HCT116 (cell line): Measurements from ENCODE around the gene TRIM9. TPM values are rescaled to one million over a fixed set of nuclear protein-coding genes. Genes with fewer than 3 reads are reported as not detected.
A peak's percentile ranks its signal among the peaks of the same experiment; 100 is the strongest.

Experiments used
- ATAC-seq: fragments of 200-7000 bp; cut with Tn5 transposase; 2 replicates; pipeline ENCODE4 v1.9.1; 2020; ENCODE audit warnings: mild to moderate bottlenecking, moderate library complexity
- Bru-seq: library from RNA; stranded (reverse); fragments of 400-500 nt; gene quantifications from one replicate; lab custom pipeline; 2021; lab: Mats Ljungman, UMichigan
- BruChase-seq, 2 experiments: library from RNA; stranded (reverse); fragments of 400-500 nt; gene quantifications; one replicate each; lab custom pipeline; 2021; lab: Mats Ljungman, UMichigan
- BruUV-seq: library from RNA; stranded (reverse); fragments of 400-500 nt; replicated peaks from 2 replicates; lab custom pipeline; 2021; lab: Mats Ljungman, UMichigan
- CTCF ChIA-PET: fragments of 300-600 bp; sonication (Branson Sonifier 250); formaldehyde crosslinking; loops from one replicate; lab custom pipeline; 2021; ENCODE audit warnings: antibody characterized with exemption; lab: Charles Lee
- POLR2A ChIA-PET: fragments of 300-600, 350-600 bp; sonication (Branson Sonifier 250); formaldehyde crosslinking; loops from one replicate; lab custom pipeline; 2021; ENCODE audit warnings: antibody characterized with exemption; lab: Charles Lee
- RAD21 ChIA-PET, 2 experiments: fragments of 300-600 bp; sonication (Branson Sonifier 250); formaldehyde crosslinking; loops; one replicate each; lab custom pipeline; 2023; ENCODE audit warnings: low total read pairs in 2 of 2; ENCODE audit not compliant: uncharacterized antibody in 2 of 2, unreplicated experiment in 2 of 2, low non-redundant PET in 1 of 2; lab: Charles Lee
- DNase-seq: peaks from one replicate; pipeline ENCODE4 v3.0.0-alpha.2; 2010; ENCODE audit warnings: low read depth, low spot score
- H2AFZ ChIP-seq: fragments of 200-600 bp; shearing (Covaris generic), sonication (generic); 2 replicates; pipeline ENCODE4 v1.6.1; 2017; ENCODE audit warnings: low read depth, mixed run types, mixed read lengths, antibody characterized with exemption, low read length; ENCODE audit not compliant: poor library complexity, severe bottlenecking
- H3K27ac ChIP-seq: 2 replicates; pipeline ENCODE4 v1.5.1; 2012; ENCODE audit warnings: low read depth, low read length
- H3K27me3 ChIP-seq: fragments of 200-600 bp; sonication (generic); 2 replicates; pipeline ENCODE4 v1.6.1; 2016; ENCODE audit warnings: mixed run types, low read length, mixed read lengths; ENCODE audit not compliant: insufficient read depth
- H3K36me3 ChIP-seq, 2 experiments: fragments of 200-500 bp in 1 of 2; fragments of 200-600 bp in 1 of 2; sonication (Bioruptor generic) in 1 of 2; sonication (generic) in 1 of 2; 2 replicates each; pipeline versions ENCODE4 v1.5.1 to v1.6.1; 2014 to 2016; ENCODE audit warnings: low read length in 2 of 2, inconsistent platforms in 1 of 2, mixed read lengths in 1 of 2, mixed run types in 1 of 2; ENCODE audit not compliant: insufficient read depth in 2 of 2, control insufficient read depth in 1 of 2
- H3K4me1 ChIP-seq, 2 experiments: fragments of 200-600 bp in 1 of 2; sonication (generic) in 1 of 2; 2 replicates each; pipeline versions ENCODE4 v1.5.1 to v1.6.1; 2012 to 2017; ENCODE audit warnings: low read length in 2 of 2, inconsistent platforms in 1 of 2, mild to moderate bottlenecking in 1 of 2, mixed read lengths in 1 of 2, mixed run types in 1 of 2, moderate library complexity in 1 of 2; ENCODE audit not compliant: insufficient read depth in 2 of 2, control insufficient read depth in 1 of 2
- H3K4me2 ChIP-seq: fragments of 200-600 bp; sonication (generic); 2 replicates; pipeline ENCODE4 v1.6.1; 2017; ENCODE audit warnings: mixed run types, low read length, mixed read lengths
- H3K4me3 ChIP-seq, 2 experiments: fragments of 200-600 bp in 1 of 2; sonication (generic) in 1 of 2; replicated peaks in 1 of 2; 2 replicates each; pipeline ENCODE4 v1.5.1; 2011 to 2016; ENCODE audit warnings: low read length in 2 of 2, control low read depth in 1 of 2, low read depth in 1 of 2, mild to moderate bottlenecking in 1 of 2, mixed read lengths in 1 of 2, mixed run types in 1 of 2
- H3K79me2 ChIP-seq: fragments of 200-600 bp; sonication (generic); 2 replicates; pipeline ENCODE4 v1.6.1; 2017; ENCODE audit warnings: mild to moderate bottlenecking, mixed run types, low read length, moderate library complexity, mixed read lengths; ENCODE audit not compliant: insufficient read depth
- H3K9ac ChIP-seq: fragments of 200-600 bp; sonication (generic); 2 replicates; pipeline ENCODE4 v1.6.1; 2016; ENCODE audit warnings: low read length, mixed read lengths
- H3K9me2 ChIP-seq: fragments of 200-600 bp; sonication (generic), shearing (Covaris generic); 2 replicates; pipeline ENCODE4 v1.6.1; 2017; ENCODE audit warnings: mixed run types, mild to moderate bottlenecking, moderate library complexity; ENCODE audit not compliant: insufficient read depth
- H3K9me3 ChIP-seq, 2 experiments: fragments of 200-500 bp in 1 of 2; fragments of 200-600 bp in 1 of 2; sonication (Bioruptor generic) in 1 of 2; sonication (generic) in 1 of 2; 2 replicates each; pipeline ENCODE4 v1.6.1; 2014 to 2017; ENCODE audit warnings: low read length in 2 of 2, mixed read lengths in 2 of 2, inconsistent platforms in 1 of 2, low read depth in 1 of 2, mild to moderate bottlenecking in 1 of 2, mixed run types in 1 of 2, moderate library complexity in 1 of 2; ENCODE audit not compliant: control insufficient read depth in 1 of 2, insufficient read depth in 1 of 2
- H4K20me1 ChIP-seq: fragments of 200-600 bp; sonication (generic), shearing (Covaris generic); 2 replicates; pipeline ENCODE4 v1.6.1; 2017; ENCODE audit warnings: mixed run types, mild to moderate bottlenecking, moderate library complexity; ENCODE audit not compliant: insufficient read depth
- CEBPB ChIP-seq: IDR thresholded peaks from 2 replicates; pipeline ENCODE4 v1.6.1; 2012; ENCODE audit warnings: low read depth
- CTCF ChIP-seq, 3 experiments: fragments of 200-600 bp in 1 of 3; sonication (generic) in 1 of 3; IDR thresholded peaks in 2 of 3; conservative IDR thresholded peaks in 1 of 3; 2 replicates each; pipeline ENCODE4 v1.5.1; 2012 to 2017; ENCODE audit warnings: low read depth in 2 of 3, low read length in 2 of 3, antibody characterized with exemption in 1 of 3, borderline replicate concordance in 1 of 3, control low read depth in 1 of 3, mild to moderate bottlenecking in 1 of 3, mixed read lengths in 1 of 3, mixed run types in 1 of 3, moderate library complexity in 1 of 3; ENCODE audit not compliant: insufficient read depth in 1 of 3
- ELF1 ChIP-seq: IDR thresholded peaks from 2 replicates; pipeline ENCODE4 v1.6.1; 2012; ENCODE audit warnings: low read depth, borderline replicate concordance
- EZH2 ChIP-seq: fragments of 200-600 bp; sonication (generic); IDR thresholded peaks from 2 replicates; pipeline ENCODE4 v1.6.1; 2017; ENCODE audit warnings: antibody characterized with exemption, mixed run types
- EZH2phosphoT487 ChIP-seq: fragments of 200-600 bp; IDR thresholded peaks from 2 replicates; pipeline ENCODE4 v1.6.1; 2018; ENCODE audit warnings: antibody characterized with exemption, borderline replicate concordance
- FOSL1 ChIP-seq: IDR thresholded peaks from 2 replicates; pipeline ENCODE4 v1.6.1; 2012; ENCODE audit warnings: low read depth
- POLR2AphosphoS5 ChIP-seq: IDR thresholded peaks from 2 replicates; pipeline ENCODE4 v1.6.1; 2011; ENCODE audit warnings: mild to moderate bottlenecking, low read depth, low read length, moderate library complexity
- RAD21 ChIP-seq: IDR thresholded peaks from 2 replicates; pipeline ENCODE4 v1.6.1; 2012; ENCODE audit warnings: low read depth, mild to moderate bottlenecking
- REST ChIP-seq: IDR thresholded peaks from 2 replicates; pipeline ENCODE4 v1.6.1; 2012; ENCODE audit warnings: low read depth
- SIN3A ChIP-seq: IDR thresholded peaks from 2 replicates; pipeline ENCODE4 v1.6.1; 2012; ENCODE audit warnings: low read depth
- SP1 ChIP-seq: IDR thresholded peaks from 2 replicates; pipeline ENCODE4 v1.6.1; 2012; ENCODE audit warnings: low read depth
- SRF ChIP-seq: IDR thresholded peaks from 2 replicates; pipeline ENCODE4 v1.6.1; 2012; ENCODE audit warnings: low read depth
- TCF7L2 ChIP-seq: IDR thresholded peaks from 2 replicates; pipeline ENCODE4 v1.7.0; 2011; ENCODE audit warnings: borderline replicate concordance, inconsistent platforms; ENCODE audit not compliant: insufficient read depth, insufficient read length; ENCODE audit errors: extremely low read depth
- ZBTB33 ChIP-seq: IDR thresholded peaks from 2 replicates; pipeline ENCODE4 v1.6.1; 2011; ENCODE audit warnings: mild to moderate bottlenecking, low read length, moderate library complexity; ENCODE audit not compliant: insufficient replicate concordance; ENCODE audit errors: extremely low read depth
- ZFX ChIP-seq: fragments of 450-650 bp; IDR thresholded peaks from 2 replicates; pipeline ENCODE4 v1.6.1; 2017
- ZNF274 ChIP-seq: fragments of 200-500 bp; sonication (Bioruptor generic); IDR thresholded peaks from 2 replicates; pipeline ENCODE4 v1.6.1; 2014; ENCODE audit warnings: mild to moderate bottlenecking, low read depth, low read length, inconsistent platforms
- intact Hi-C: fragments of 100-400 bp; cut with micrococcal nuclease; formaldehyde crosslinking; loops from 2 replicates; pipeline ENCODE4 v1.10.0; 2022
- long read RNA-seq: library from polyadenylated mRNA; unstranded; transcript quantifications from one replicate; pipeline ENCODE4 v2.0.0, GENCODE V29; 2021; ENCODE audit not compliant: unreplicated experiment
- polyA plus RNA-seq: library from polyadenylated mRNA; unstranded; fragments of >200 nt; gene quantifications from 2 replicates; pipeline ENCODE4 v1.2.1, GENCODE V29; 2012; ENCODE audit warnings: missing spikeins
- total RNA-seq: library from RNA; stranded (reverse); gene quantifications from one replicate; pipeline ENCODE4 v1.2.1, GENCODE V29; 2021; ENCODE audit not compliant: unreplicated experiment

Gene TRIM9
- 4.6 TPM for total RNA-seq
- polyA plus RNA-seq, result 2.5 and 3.8 TPM in 2 replicates
- percentile 39 among the genes with signal in this experiment for Bru-seq, nascent RNA
- BruChase-seq, experiment 1, labeled RNA remaining after a 6-hour chase, result percentile 36 among the genes with signal in this experiment
- percentile 37 among the genes with signal in this experiment for BruChase-seq, experiment 2, labeled RNA remaining after a 2-hour chase
- long read RNA-seq, partial matches to known transcripts, result 2 of 9 reads
- long read RNA-seq, other reads (novel, unspliced or antisense), result 4 of 9 reads

GRCh38 chr14:51094901-51095853 lies at the start of gene TRIM9:
TSS of gene TRIM9 (minus strand) at chr14:51095105. CDS start at chr14:51094939, 166 bp downstream.
- Histone ChIP-seq H3K4me1 (peaks cover 0 to 20% of the 10 kb centered on the region in 2 experiments; a peak in 2 of 4 replicates), H3K4me3 (peak within 1 kb of the TSS; percentile 53 to 65), H3K4me2 (peak within 1 kb of the TSS; percentile 91), H3K79me2 (no peaks in the 10 kb centered on the region), H3K9me2 (no peaks in the 10 kb centered on the region), H3K27me3 (no peaks in the 10 kb centered on the region), H4K20me1 (no peaks in the 10 kb centered on the region), H3K9ac (peak within 1 kb of the TSS; percentile 57), H3K27ac (peak within 1 kb of the TSS; percentile 55; the same call in 1 of the 2 replicates), H3K36me3 (no peaks in the 10 kb centered on the region), H2AFZ (no peak within 1 kb of the TSS), H3K9me3 (no peaks in the 10 kb centered on the region)
- intact Hi-C loops, result no loop called here
- ChIA-PET CTCF (interaction anchor here (1.8 kb wide), 1 partner anchor 11 kb away, joined by 5 read pairs; no protein-coding TSS in a partner anchor), POLR2A (interaction anchor here (1.0 to 1.8 kb wide), 5 partner anchors 9 to 140 kb away, joined by 3 to 10 read pairs (median 6); no protein-coding TSS in a partner anchor), RAD21 (interaction anchor here in 1 of 2 experiments (1.1 kb wide), 1 partner anchor 140 kb away, joined by 3 read pairs; no protein-coding TSS in a partner anchor)
- BruUV-seq, result TSS peak; percentile 71
- peak; percentile 99 for ATAC-seq
- DNase-seq, result peak; percentile 95
- TF ChIP-seq REST, result peak; percentile 78
- TF ChIP-seq FOSL1, result peak; percentile 27
- no peak for TF ChIP-seq CTCF (IDR thresholded peaks at IDR 0.05 in 2 of 3, conservative IDR thresholded peaks at IDR 0.05 in 1 of 3; ENCODE audit: borderline replicate concordance in 1 of 3, insufficient read depth in 1 of 3, low read depth in 2 of 3, low read length in 2 of 3)
- TF ChIP-seq ZNF274, result no peak
- no peak for TF ChIP-seq ZBTB33
- peak; percentile 75 for TF ChIP-seq ZFX
- peak; percentile 72 for TF ChIP-seq TCF7L2
- TF ChIP-seq SIN3A, result no peak
- TF ChIP-seq SRF, result no peak
- no peak for TF ChIP-seq EZH2
- TF ChIP-seq EZH2phosphoT487, result no peak
- peak; percentile 68 for TF ChIP-seq POLR2AphosphoS5
- no peak for TF ChIP-seq ELF1
- peak; percentile 96 for TF ChIP-seq SP1
- TF ChIP-seq CEBPB, result no peak
- no peak for TF ChIP-seq RAD21
